GM23338 (cell line): ENCODE data around the gene REX1BD. TPM values are rescaled to one million over a fixed set of nuclear protein-coding genes. Genes with fewer than 3 reads are reported as not detected.

Experiments used
- ATAC-seq: fragments of 200-7000 bp; cut with Tn5 transposase; 3 replicates; pipeline ENCODE4 v1.9.1; 2020
- DNase-seq: peaks from one replicate; pipeline ENCODE4 v3.0.0-alpha.2; 2015; ENCODE audit warnings: low spot score
- H2AFZ ChIP-seq: fragments of 200-600 bp; sonication (generic); 2 replicates; pipeline ENCODE4 v1.8.0; 2016; ENCODE audit warnings: antibody characterized with exemption, mild to moderate bottlenecking, moderate library complexity
- H3F3A ChIP-seq: fragments of 200-600 bp; sonication (generic); replicated peaks from 2 replicates; pipeline ENCODE4 v1.8.0; 2017; ENCODE audit warnings: antibody characterized with exemption, mixed run types, low read depth
- H3K27ac ChIP-seq: fragments of 200-600 bp; sonication (generic); 2 replicates; pipeline ENCODE4 v1.6.1; 2016; ENCODE audit warnings: low read depth
- H3K27me3 ChIP-seq: fragments of 200-600 bp; sonication (generic); 2 replicates; pipeline ENCODE4 v1.8.0; 2016; ENCODE audit warnings: mild to moderate bottlenecking, mixed run types, moderate library complexity; ENCODE audit not compliant: insufficient read depth
- H3K36me3 ChIP-seq: fragments of 200-600 bp; sonication (generic); 2 replicates; pipeline ENCODE4 v1.8.0; 2016; ENCODE audit warnings: mild to moderate bottlenecking; ENCODE audit not compliant: insufficient read depth
- H3K4me1 ChIP-seq: fragments of 200-600 bp; sonication (generic); 2 replicates; pipeline ENCODE4 v1.8.0; 2016; ENCODE audit warnings: mild to moderate bottlenecking, moderate library complexity; ENCODE audit not compliant: insufficient read depth
- H3K4me2 ChIP-seq: fragments of 200-600 bp; sonication (generic); 2 replicates; pipeline ENCODE4 v1.7.1; 2017; ENCODE audit warnings: mixed run types
- H3K4me3 ChIP-seq: fragments of 200-600 bp; sonication (generic); 2 replicates; pipeline ENCODE4 v1.6.1; 2016; ENCODE audit warnings: mixed run types
- H3K79me2 ChIP-seq: fragments of 200-600 bp; sonication (generic); replicated peaks from 2 replicates; pipeline ENCODE4 v1.8.0; 2017; ENCODE audit warnings: mild to moderate bottlenecking; ENCODE audit not compliant: insufficient read depth
- H3K9me2 ChIP-seq: fragments of 200-600 bp; sonication (generic); 2 replicates; pipeline ENCODE4 v1.8.0; 2017; ENCODE audit not compliant: insufficient read depth
- H4K20me1 ChIP-seq: fragments of 200-600 bp; sonication (generic); replicated peaks from 2 replicates; pipeline ENCODE4 v1.8.0; 2017; ENCODE audit warnings: mild to moderate bottlenecking; ENCODE audit not compliant: insufficient read depth
- H3K27ac Mint-ChIP-seq: 2 replicates; pipeline ENCODE4 v1.8.0; 2020; ENCODE audit warnings: inconsistent platforms, mild to moderate bottlenecking, moderate library complexity, mixed read lengths
- H3K27me3 Mint-ChIP-seq: 3 replicates; pipeline ENCODE4 v1.8.0; 2022; ENCODE audit warnings: low read depth, mild to moderate bottlenecking, moderate library complexity, mixed read lengths, inconsistent platforms; ENCODE audit not compliant: insufficient read depth, poor library complexity
- H3K36me3 Mint-ChIP-seq: 3 replicates; pipeline ENCODE4 v1.8.0; 2021; ENCODE audit warnings: low read depth, mild to moderate bottlenecking, inconsistent platforms, moderate library complexity, mixed read lengths
- H3K4me1 Mint-ChIP-seq: 3 replicates; pipeline ENCODE4 v1.8.0; 2020; ENCODE audit warnings: mild to moderate bottlenecking, inconsistent platforms, mixed read lengths
- H3K4me3 Mint-ChIP-seq: 3 replicates; pipeline ENCODE4 v1.8.0; 2021; ENCODE audit warnings: moderate library complexity, mild to moderate bottlenecking, inconsistent platforms, mixed read lengths
- H3K9me3 Mint-ChIP-seq: 3 replicates; pipeline ENCODE4 v1.8.0; 2020; ENCODE audit warnings: moderate library complexity, mild to moderate bottlenecking, inconsistent platforms, mixed read lengths
- ETS1 ChIP-seq: IDR thresholded peaks from 2 replicates; pipeline ENCODE4 v1.6.1; 2016; ENCODE audit warnings: antibody characterized with exemption
- EZH2 ChIP-seq: fragments of 200-600 bp; sonication (generic); IDR thresholded peaks from one replicate; pipeline ENCODE4 v1.8.0; 2017; ENCODE audit warnings: antibody characterized with exemption, mild to moderate bottlenecking, low read depth; ENCODE audit not compliant: unreplicated experiment
- EZH2phosphoT487 ChIP-seq: fragments of 200-600 bp; sonication (generic); IDR thresholded peaks from one replicate; pipeline ENCODE4 v1.8.1; 2018; ENCODE audit warnings: antibody characterized with exemption; ENCODE audit not compliant: unreplicated experiment
- JUNB ChIP-seq: IDR thresholded peaks from one replicate; pipeline ENCODE4 v1.6.1; 2016; ENCODE audit warnings: antibody characterized with exemption; ENCODE audit not compliant: unreplicated experiment
- POLR2AphosphoS5 ChIP-seq: IDR thresholded peaks from 2 replicates; pipeline ENCODE4 v1.6.1; 2016; ENCODE audit warnings: antibody characterized with exemption, low read depth
- REST ChIP-seq: IDR thresholded peaks from one replicate; pipeline ENCODE4 v1.6.1; 2018; ENCODE audit warnings: antibody characterized with exemption; ENCODE audit not compliant: unreplicated experiment
- STAT1 ChIP-seq: IDR thresholded peaks from one replicate; pipeline ENCODE4 v1.6.1; 2016; ENCODE audit warnings: antibody characterized with exemption; ENCODE audit not compliant: unreplicated experiment
- ZNF114 ChIP-seq: fragments of 250-450 bp; sonication (Bioruptor Pico); IDR thresholded peaks from 2 replicates; pipeline ENCODE4 v1.5.0; 2020; ENCODE audit warnings: mild to moderate bottlenecking, moderate library complexity
- ZNF331 ChIP-seq: fragments of 250-450 bp; sonication (Bioruptor Pico); IDR thresholded peaks from 2 replicates; pipeline ENCODE4 v1.5.0; 2020; ENCODE audit warnings: low read depth, mild to moderate bottlenecking, moderate library complexity
- ZNF462 ChIP-seq: fragments of 250-450 bp; sonication (Bioruptor Pico); IDR thresholded peaks from 2 replicates; pipeline ENCODE4 v1.5.0; 2020; ENCODE audit warnings: mild to moderate bottlenecking, moderate library complexity
- polyA plus RNA-seq: library from polyadenylated mRNA; unstranded; fragments of >200 nt; fragmentation: Nextera tagmentation; extraction: Ambion mirVana; gene quantifications from 2 replicates; pipeline ENCODE4 v1.2.1, GENCODE V29; 2016
- total RNA-seq: library from RNA; depleted of rRNA; stranded (reverse); fragments of >200 nt; shearing (Covaris generic); gene quantifications from 2 replicates; pipeline ENCODE4 v1.2.3, GENCODE V29; 2014
- TF ChIP-seq, protein P1 (sequence below), 2 experiments: fragments of 200-600 bp in 1 of 2; sonication (generic) in 1 of 2; conservative IDR thresholded peaks; 2 replicates each; pipeline versions ENCODE4 v1.5.1 to v1.6.1; 2016 to 2017; ENCODE audit warnings: antibody characterized with exemption in 2 of 2, low read depth in 2 of 2, mild to moderate bottlenecking in 2 of 2, moderate library complexity in 1 of 2

REX1BD gene
- total and polyA plus RNA-seq, 2 experiments from 2014 or later: 124 to 138 TPM

- no peak for TF ChIP-seq STAT1
- TF ChIP-seq EZH2: no peak
- no peak for TF ChIP-seq EZH2phosphoT487
- TF ChIP-seq, protein P1, sequence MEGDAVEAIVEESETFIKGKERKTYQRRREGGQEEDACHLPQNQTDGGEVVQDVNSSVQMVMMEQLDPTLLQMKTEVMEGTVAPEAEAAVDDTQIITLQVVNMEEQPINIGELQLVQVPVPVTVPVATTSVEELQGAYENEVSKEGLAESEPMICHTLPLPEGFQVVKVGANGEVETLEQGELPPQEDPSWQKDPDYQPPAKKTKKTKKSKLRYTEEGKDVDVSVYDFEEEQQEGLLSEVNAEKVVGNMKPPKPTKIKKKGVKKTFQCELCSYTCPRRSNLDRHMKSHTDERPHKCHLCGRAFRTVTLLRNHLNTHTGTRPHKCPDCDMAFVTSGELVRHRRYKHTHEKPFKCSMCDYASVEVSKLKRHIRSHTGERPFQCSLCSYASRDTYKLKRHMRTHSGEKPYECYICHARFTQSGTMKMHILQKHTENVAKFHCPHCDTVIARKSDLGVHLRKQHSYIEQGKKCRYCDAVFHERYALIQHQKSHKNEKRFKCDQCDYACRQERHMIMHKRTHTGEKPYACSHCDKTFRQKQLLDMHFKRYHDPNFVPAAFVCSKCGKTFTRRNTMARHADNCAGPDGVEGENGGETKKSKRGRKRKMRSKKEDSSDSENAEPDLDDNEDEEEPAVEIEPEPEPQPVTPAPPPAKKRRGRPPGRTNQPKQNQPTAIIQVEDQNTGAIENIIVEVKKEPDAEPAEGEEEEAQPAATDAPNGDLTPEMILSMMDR (conservative IDR thresholded peaks at IDR 0.05; ENCODE audit: low read depth in 2 of 2): no peak
- no peak for TF ChIP-seq JUNB
- no peak for TF ChIP-seq ZNF331 (CRISPR knock-in tag)
- TF ChIP-seq ZNF462 (CRISPR knock-in tag): no peak
- TF ChIP-seq REST: no peak
- TF ChIP-seq ETS1: no peak
- no peak for TF ChIP-seq POLR2AphosphoS5
- TF ChIP-seq ZNF114 (CRISPR knock-in tag): no peak
- no peak for ATAC-seq
- peaks cover 3% of the 10 kb centered on the region; the same call in 1 of the 2 replicates for H3K79me2 ChIP-seq
- H3K4me1 Mint-ChIP-seq: peaks cover 15% of the 10 kb centered on the region
- H3K27me3 Mint-ChIP-seq: peaks cover 36% of the 10 kb centered on the region
- peak overlapping the region; percentile 43; the same call in 2 of the 3 replicates for H3K4me3 Mint-ChIP-seq
- no peaks in the 10 kb centered on the region for H3K27me3 ChIP-seq
- H3K4me1 ChIP-seq: peaks cover 7% of the 10 kb centered on the region; the same call in 1 of the 2 replicates
- no peak overlapping the region for H2AFZ ChIP-seq
- H3K36me3 Mint-ChIP-seq: peaks cover 13% of the 10 kb centered on the region
- peak overlapping the region; percentile 91; the same call in 1 of the 2 replicates for H3K4me3 ChIP-seq
- DNase-seq: no peak
- no peak overlapping the region for H3K27ac Mint-ChIP-seq
- peaks cover 25% of the 10 kb centered on the region for H3F3A ChIP-seq
- H3K36me3 ChIP-seq: no peaks in the 10 kb centered on the region; the same call in 1 of the 2 replicates
- no peaks in the 10 kb centered on the region; the same call in 1 of the 2 replicates for H4K20me1 ChIP-seq
- peak overlapping the region; percentile 75; the same call in 1 of the 2 replicates for H3K4me2 ChIP-seq
- no peak overlapping the region for H3K27ac ChIP-seq
- no peaks in the 10 kb centered on the region for H3K9me2 ChIP-seq
- H3K9me3 Mint-ChIP-seq: 0 out of 3 replicates have a peak, but pooled peaks cover 4% of the 10 kb centered on the region
Observed at GRCh38 chr19:18587561-18587960, 1.0 kb upstream of the REX1BD start.
